ENCODE results near the gene CRIP2. TPM values are rescaled to one million over a fixed set of nuclear protein-coding genes. Genes with fewer than 3 reads are reported as not detected.

CRIP2 gene
- total RNA-seq, 1 experiment from 2014 or later = 209 TPM

DNA sequence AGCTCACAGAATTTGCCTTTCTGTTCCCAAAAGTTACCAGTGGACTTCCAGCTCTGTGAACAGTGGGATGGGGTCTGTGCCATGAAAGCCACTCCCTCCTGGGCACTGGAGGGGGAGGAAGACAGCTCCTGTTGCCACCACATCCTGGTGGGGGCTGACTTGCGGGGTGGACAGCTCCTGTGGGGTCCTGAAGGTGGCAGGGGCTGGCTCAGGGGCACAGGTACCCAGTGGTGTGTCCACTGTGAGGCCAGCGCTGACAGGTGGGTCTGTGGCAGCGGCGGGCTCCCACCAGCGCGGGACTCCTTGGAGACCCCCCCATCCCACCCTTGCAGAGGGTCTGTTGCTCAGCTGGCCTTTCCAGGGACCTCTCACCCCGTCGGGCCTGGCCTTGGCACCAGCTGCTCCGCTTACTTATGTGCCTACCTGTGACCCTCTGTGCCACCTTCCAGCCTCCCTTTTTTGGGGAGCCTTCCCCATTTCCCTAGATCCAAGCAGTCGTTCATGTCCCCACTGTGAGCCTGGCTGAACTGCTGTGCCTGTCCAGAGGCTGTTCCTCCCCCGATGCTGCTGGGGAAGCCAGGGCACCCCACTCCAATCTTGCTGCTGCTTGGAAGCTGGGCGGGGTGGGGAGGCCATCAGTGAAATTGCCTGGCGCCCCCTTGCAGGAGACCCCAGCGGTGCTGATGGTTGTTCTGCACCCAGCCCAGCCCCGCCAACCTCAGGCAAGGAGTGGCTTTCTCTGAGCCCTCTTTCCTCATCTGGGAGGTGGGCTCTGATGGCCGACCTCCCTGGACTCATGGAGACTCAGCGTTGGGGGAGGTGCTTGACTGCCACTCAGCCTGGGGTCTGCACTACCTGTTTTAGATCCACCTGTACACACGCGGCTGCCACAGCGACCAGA lies 18.6 kb downstream of the CRIP2 start:
- in situ Hi-C loops (cut with HindIII; ENCODE audit: low sequenced_read_pairs) = no loop called here
- DNase-seq (ENCODE audit: low spot score) = no peak

DNA sequence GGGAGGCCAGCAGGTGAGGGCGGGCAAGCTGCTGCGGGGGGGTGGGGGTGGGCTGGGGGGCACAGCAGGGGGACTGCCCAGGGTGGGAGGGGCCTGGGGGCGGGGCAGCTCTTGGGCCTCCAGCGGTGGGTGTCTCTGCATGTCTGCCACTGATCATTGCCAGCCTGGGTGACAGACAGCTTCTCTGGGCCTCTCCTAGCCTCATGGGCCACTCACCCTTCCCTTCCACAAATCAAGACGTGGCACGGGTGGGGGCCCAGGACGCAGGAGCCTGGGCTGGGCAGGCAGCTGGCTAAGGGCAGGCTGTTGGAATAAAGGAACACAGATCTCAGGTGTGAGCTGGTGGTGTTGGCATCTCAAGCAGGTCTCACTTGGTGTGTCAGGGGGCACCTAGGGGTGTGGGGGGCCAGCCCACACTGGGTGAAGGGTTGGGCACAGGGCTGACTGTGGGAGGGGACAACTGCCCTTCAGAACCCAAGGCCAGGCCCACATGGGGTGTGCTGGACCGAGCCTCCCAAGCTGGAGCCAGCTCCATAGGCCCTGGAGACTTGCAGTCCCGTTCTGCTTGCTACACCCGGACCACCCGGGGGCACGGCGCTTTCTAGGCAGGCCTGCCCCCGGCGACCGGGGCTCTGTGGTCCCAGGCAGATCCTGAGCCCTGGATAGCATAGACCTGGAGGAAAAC lies 19.4 kb downstream of the CRIP2 start:
- DNase-seq (ENCODE audit: low spot score) = no peak
- in situ Hi-C loops (cut with HindIII; ENCODE audit: low sequenced_read_pairs) = no loop called here

DNA sequence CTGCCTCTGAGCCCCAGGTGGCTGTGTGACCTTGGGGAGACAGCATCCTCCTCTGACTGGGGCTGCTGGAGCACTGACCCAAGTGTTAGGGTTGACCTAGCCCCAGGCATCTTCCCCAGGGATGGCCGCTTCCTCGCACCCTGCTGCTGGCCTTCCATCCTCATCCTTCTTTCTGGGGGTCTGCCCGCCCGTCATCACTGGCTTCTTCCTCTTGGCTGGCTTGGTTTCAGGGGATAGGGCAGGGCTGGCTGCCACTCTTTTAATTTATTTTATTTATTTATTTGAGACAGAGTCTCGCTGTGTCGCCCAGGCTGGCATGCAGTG lies 19.9 kb downstream of the CRIP2 start:
- DNase-seq (ENCODE audit: low spot score) = no peak
- in situ Hi-C loops (cut with HindIII; ENCODE audit: low sequenced_read_pairs) = no loop called here

DNA sequence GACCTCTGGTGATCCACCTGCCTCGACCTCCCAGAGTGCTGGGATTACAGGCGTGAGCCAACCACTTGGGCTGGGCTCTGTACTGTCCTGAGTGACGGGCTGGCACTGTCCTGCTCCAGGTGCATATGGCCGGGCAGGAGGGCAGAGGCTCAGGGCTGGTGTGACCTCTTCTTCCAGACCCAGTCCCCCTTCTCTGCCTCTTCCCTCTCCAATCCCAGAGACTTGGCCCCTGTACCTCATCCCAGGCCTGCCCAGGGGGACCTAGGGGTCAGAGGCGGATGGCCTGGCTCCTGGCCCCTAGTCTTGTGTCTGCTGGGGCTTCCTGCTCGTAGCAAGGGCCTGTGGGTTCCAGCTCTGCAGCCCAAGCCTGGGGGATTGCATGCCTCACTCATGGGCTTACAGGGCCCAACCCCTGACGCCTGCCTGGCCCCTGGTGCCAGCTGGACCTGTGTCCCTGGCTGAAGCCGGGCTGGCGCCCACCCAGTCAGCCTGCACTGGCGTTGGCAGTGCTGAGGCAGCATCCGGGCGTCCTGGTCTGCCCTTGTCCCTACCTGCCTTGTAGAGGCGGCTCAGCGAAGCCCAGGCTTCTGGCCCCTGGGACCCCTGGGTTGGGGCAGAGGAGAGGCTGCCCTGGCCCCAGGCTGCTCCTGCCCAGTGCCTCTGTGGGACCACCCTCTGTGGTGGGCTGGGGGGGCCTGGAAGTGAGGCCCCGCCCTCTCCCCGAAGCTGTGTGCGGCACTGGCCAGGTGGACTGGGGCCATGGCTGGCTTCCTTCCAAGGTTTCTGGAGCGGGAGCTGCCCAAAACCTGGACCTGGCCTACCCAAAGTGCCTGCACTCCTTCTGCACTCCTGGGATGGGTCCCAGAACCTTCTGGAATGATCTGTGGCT lies 20.7 kb downstream of the CRIP2 start:
- in situ Hi-C loops (cut with HindIII; ENCODE audit: low sequenced_read_pairs) = no loop called here
- DNase-seq (ENCODE audit: low spot score) = peak; percentile 55

DNA sequence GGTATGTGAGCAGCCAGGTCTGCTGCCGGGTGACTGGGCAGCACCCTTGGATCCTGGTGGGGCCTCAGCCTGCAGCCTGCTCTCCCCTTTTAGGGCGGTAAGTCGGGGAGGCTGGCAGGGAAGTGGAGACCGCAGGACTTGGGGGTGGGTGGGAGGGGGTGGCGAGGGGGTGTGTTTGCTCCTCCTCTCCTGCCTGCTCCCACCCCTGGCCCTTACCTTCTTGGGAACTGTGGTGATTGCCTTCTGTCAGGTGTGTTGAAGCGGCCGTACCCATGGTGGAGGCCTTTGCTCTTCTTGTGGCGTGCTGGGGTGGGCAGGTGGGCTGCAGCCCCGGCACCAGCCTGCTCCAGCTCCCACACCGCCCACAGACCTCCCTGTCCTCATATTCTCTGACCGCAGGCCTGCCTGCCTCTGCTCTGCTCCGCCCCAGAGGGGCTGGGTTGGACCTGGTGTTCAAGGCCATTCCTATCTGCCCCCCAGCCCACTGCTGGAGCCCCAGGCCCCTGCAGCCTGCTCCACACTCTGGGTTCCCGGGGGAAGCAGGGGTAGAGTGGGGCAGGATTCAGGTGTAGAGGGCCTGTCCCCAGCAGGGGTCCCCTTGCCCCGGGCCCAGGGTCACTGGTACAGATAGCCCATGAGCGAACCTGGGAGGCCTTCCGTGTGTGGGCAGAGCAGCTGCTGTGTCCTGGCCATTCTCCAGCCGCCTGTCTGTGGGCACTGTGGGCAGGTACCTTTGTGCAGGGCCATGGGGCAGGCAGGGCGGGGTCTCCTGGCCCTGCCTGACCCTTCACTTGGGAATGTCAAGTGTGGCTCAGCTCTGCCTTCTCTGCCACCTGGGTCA lies 21.6 kb downstream of the CRIP2 start:
- in situ Hi-C loops (cut with HindIII; ENCODE audit: low sequenced_read_pairs) = no loop called here
- no peak for DNase-seq (ENCODE audit: low spot score)

DNA sequence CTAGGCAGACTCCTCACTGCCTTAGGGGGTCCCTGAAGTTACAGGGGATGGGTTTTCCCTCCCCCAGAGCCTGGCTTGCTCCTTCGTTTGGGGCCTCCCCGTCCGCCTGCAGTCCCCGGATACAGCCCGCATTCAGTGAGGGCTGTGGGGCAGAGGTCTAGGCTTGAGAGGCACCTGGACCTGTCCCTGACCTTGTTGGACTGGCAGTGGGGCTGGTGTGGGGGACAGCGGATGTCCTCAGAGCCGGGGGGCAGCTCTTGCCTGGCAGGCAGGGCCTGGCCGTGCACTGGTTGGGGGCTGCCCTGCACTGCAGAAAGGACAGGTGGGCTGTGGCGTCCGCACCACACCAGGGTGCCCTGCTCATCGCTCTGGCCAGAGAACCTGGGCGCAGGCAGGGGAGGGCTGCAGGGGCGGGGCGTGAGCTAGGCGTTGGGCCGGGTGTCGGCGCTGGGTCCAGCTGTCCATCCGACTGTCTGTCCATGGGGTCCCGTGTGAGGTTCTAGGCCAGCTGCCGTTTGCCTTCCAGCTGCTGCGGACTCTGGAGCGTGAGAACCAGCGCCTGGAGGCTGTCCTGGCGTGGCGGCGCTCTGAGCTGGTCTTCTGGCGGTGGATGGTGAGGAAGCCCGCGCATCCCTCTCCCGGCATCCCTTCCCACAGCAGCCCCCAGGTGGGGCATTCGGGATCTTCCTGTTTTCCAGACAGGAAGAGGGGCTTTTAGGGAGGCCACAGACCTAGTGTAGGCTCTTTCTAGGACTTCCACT lies 22.4 kb downstream of the CRIP2 start:
- no peak for DNase-seq (ENCODE audit: low spot score)
- in situ Hi-C loops (cut with HindIII; ENCODE audit: low sequenced_read_pairs) = no loop called here

DNA sequence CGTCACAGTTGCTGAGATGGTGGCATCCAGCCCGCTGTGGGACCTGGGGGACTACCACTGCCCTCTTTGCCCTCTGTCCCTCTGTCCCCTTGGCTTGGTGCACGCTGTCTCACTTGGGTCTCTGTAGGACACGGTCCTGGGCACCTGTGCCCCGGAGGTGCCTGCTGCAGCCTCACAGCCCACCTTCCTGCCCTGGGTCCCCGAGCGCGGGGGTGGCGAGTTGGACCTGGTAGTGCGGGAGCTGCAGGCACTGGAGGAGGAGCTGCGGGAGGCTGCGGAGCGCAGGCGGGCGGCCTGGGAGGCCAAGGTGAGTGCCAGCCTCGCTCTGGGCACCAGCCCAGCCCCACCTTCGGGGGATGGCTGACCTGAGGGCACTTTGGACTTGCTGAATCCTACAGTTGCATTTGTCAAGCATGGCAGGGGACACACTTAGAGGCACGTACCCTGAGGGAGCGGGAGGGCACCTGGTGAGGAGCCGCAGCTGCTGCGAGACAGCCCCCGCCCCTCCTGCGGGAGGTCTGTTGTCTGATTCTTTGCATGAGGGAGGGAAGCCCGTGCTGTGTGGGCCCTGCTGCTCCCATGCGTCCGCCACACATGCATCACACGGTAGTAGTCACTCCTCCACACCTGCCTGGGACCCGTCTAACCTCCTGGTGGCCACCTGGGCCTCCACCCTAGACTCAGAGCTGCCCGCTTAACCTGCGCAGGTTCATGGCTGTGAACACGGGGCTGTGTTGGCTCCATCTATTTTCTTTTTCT lies 23.2 kb downstream of the CRIP2 start:
- in situ Hi-C loops (cut with HindIII; ENCODE audit: low sequenced_read_pairs) = no loop called here
- DNase-seq (ENCODE audit: low spot score) = no peak

DNA sequence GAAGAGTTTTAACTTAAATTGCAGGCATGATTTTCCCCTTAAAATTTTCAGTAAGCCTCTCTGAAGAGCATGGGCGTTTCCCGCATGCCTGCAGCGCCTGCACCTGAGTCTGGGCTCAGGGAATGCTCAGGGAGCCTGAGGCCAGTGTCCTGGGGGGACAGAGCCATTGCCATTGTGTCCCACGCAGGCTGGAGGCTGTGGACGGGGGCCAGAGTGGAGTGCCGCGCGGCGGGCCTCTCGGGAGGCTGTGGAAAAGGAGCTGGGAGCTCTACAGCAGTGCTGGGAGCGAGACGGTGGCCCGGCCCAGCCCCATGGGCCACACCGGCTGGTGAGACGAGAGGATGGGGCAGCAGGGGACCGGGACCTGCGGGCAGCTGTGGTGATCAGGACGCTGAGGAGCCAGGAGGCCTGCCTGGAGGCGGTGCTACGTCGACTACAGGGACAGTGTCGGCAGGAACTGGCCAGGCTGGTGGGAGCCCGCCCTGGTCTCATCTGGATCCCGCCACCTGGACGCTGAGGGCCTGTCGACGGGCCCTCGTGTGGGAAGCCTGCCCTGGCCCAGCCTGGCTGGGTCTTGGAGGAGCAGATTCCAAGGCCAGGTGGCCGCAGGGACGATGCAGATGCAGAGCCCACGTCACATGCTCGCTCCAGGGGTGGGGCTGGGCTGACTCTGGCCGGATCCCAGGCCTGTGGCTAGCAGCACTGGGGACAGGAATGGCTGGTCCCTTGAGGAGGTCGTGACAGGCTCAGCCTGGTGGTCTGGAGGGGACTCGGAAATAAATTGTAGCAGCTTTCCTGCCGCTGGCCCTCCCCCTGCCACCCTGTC lies 24.0 kb downstream of the CRIP2 start:
- DNase-seq (ENCODE audit: low spot score) = no peak
- in situ Hi-C loops (cut with HindIII; ENCODE audit: low sequenced_read_pairs) = no loop called here

DNA sequence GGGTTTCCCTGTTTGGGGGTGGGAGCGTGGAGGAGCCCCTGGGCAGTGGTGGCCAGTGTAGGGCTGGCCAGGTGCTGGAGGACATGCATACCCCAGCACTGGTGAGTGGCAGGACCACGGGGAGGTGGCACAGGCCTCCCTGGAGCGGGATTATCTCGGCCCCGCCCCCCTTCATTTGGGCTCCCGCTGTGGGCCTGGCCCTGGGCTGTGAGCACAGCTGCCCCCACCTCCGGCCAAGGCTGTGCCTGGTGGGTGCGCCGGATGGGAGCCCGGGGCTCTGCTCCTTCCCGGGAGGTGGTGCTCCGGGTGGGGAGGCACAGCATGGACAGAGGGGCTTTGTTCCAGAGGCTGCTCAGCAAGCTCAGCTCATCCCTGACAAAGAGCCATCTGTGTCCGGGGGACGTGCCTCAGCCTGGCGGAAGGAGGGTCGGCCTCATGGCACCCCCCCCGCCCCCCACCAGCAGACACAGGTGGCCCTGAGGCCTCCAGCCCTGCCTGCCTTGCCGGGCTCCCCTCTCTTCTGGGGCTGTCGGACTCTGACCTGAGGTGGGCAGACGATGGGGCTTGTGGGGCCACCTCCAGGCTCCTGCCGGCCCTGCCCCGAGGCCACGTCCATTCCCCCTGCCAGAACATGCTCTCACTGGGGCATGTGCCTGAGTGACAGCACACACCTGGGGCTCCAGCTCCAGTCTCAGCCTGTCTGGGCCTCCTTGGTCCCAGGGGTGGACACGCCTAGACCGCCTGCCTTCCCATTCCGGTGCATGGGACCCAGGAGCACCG lies 24.8 kb downstream of the CRIP2 start:
- no peak for DNase-seq (ENCODE audit: low spot score)
- in situ Hi-C loops (cut with HindIII; ENCODE audit: low sequenced_read_pairs) = no loop called here

DNA sequence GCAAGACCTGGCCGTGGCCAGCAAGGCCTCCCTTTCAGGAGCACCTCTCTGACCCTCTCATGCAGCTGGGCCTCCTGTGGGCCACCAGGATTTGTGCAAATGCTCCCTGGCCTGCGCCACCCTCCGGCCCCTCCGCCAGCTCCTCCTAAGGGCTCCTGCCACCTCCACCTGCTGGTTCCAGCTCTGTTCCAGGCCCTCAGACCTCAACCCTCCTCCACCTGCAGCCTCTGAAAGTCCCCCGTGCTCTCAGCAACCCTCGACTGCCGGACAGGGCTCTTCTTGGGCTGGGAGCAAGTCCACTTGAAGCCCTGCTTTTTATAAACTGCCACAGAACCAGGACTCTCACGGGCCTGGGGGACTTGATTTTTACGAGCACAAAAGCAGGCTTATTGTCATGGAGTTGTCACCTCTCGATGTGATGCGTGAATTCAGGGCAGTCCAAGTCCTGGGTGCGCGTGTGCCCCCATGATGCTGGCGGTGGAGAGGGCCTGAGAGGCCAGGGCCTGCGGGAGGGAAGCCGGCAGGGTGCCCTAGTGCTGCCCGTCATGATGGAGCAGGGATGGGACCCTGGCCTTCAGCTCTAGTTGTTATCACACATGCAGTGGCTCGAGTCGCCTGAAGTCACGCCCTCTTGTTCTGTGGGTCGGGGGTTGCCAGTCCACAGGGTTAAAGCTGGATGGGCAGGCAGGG lies 25.6 kb downstream of the CRIP2 start:
- in situ Hi-C loops (cut with HindIII; ENCODE audit: low sequenced_read_pairs) = no loop called here
- no peak for DNase-seq (ENCODE audit: low spot score)

DNA sequence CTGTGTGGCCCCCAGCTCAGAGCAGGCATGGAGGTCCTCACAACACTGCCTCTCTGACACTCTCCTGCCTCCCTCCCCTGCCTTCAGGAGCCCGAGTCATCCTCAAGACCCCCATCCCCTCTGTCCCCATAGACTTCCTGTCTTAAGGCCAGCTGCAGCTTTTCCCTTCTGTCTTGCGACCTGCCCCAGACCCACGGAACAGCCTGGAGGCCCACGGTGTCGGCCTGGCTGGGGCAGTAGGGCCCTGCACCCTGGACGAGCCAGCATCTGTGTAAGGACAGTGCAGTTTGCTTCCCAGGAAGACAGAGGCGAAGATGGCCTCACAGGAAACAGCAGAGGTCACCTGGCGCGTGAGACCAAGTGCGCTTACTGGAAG lies 26.1 kb downstream of the CRIP2 start:
- in situ Hi-C loops (cut with HindIII; ENCODE audit: low sequenced_read_pairs) = no loop called here
- no peak for DNase-seq (ENCODE audit: low spot score)

DNA sequence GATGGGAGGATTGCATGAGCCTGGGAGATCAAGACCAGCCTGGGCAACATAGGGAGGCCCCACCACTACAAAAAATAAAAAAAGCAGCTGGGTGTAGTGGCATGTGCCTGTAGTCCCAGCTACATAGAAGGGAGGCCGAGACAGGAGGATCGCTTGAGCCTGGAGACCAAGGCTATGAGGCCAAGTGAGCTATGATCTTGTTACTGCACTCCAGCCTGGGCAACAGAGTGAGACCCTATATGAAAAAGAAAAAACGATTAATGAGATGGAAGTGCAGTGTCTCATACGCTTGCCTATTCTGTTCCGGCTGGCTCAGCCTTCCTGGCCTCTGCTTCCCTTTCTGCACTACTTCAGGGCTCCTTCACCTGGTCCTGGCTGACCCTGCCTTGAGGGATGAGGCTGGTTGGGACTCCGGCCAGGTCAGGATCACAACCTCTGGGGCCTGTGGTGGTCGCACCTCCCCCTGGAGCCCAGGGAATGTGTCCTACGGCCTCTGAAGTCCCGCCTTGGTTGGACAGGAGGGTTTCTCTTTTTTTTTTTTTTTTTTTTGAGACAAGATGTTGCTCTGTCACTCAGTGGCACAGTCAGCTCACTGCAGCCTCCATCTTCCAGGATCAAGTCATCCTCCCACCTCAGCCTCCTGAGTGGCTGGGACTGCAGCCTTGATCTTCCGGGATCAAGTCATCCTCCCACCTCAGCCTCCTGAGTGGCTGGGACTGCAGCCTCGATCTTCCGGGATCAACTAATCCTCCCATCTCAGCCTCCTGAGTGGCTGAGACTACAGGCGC lies 27.1 kb downstream of the CRIP2 start:
- DNase-seq (ENCODE audit: low spot score) = no peak
- in situ Hi-C loops (cut with HindIII; ENCODE audit: low sequenced_read_pairs) = no loop called here

DNA sequence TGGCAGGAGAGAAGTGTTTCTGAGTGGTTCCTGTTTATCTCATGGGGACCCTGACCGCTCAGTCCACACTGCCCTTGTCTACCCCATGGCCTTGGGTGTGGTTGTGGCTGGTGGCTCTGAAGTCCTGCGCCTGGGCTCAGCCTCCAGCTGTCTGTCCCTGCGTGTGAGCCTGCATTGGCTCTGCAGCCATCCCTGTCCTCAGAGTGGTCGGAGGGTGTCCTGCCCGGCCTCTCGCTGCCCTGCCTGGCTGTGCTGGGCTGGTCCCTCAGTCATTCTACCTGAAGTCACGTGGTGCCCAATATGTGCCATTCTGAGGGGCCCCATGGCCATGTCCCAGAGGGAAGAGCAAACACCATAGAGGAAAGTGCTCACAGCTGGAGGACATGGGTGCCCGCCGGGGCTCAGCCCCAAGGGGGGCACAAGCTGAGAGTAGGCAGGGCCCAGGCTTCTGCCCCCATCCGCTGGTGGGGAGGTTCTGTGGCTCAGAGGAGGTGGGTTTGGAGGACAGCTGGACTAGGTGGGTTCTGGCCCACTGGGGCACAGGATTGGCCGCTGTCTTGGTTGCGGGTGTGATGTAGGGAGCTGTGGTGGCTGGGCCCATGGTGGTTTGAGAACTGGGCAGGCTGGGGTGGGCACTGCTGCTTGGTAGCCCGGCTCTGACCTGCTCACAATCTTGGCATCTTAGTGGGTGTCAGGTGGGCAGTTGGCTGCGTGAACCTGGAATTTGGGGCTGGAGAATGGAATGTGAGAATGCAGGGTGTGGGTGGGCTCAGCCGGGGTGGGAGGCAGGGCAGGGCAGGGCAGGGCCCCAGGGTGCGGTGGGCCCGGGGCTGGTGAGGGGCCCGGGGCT lies 28.1 kb downstream of the CRIP2 start:
- in situ Hi-C loops (cut with HindIII; ENCODE audit: low sequenced_read_pairs) = no loop called here
- DNase-seq (ENCODE audit: low spot score) = no peak

DNA sequence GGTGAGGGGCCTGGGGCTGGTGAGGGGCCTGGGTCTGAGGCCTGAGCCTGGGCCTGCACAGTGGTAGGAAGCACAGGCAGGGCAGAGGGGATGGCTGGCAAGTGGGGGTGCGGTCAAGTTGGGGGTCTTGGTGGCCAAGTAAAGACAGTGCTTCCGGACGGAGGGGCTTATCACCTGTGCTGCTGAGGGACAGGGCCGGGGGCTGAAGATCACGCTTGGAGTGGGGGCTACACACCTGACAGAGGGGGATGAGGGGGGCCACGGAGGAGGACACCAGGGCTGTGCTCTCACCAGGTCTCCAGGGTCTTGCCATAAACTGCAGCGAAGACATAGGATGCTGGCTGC lies 28.6 kb downstream of the CRIP2 start:
- in situ Hi-C loops (cut with HindIII; ENCODE audit: low sequenced_read_pairs) = no loop called here
- no peak for DNase-seq (ENCODE audit: low spot score)

All from G401 (cell line).